Central memory CD8-positive, alpha-beta T cell (primary cell): Measurements from ENCODE around the gene OTOR.

Source experiments
- ATAC-seq: fragments of 150-1000 bp; cut with Tn5 transposase; replicated peaks from 2 replicates; pipeline ENCODE4 v1.10.0; 2022; ENCODE audit warnings: mild to moderate bottlenecking, moderate FRiP score, moderate number of reproducible peaks; ENCODE audit not compliant: poor library complexity, severe bottlenecking; ENCODE audit errors: extremely low read depth
- DNase-seq, 2 donors: peaks; one replicate each; pipeline ENCODE4 v3.0.0; 2021; ENCODE audit warnings: low spot score in 2 of 2
- H3K27ac Mint-ChIP-seq: one replicate; pipeline ENCODE4 v1.8.0; 2022; ENCODE audit warnings: low read depth, mild to moderate bottlenecking, moderate library complexity, mixed read lengths
- H3K27me3 Mint-ChIP-seq: one replicate; pipeline ENCODE4 v1.8.0; 2022; ENCODE audit warnings: mixed read lengths
- H3K36me3 Mint-ChIP-seq: one replicate; pipeline ENCODE4 v1.8.0; 2022; ENCODE audit warnings: mild to moderate bottlenecking, moderate library complexity, mixed read lengths; ENCODE audit not compliant: insufficient read depth
- H3K4me1 Mint-ChIP-seq: one replicate; pipeline ENCODE4 v1.8.0; 2022; ENCODE audit warnings: mixed read lengths
- H3K4me3 Mint-ChIP-seq: one replicate; pipeline ENCODE4 v1.8.0; 2022; ENCODE audit warnings: mild to moderate bottlenecking, moderate library complexity, mixed read lengths
- H3K9me3 Mint-ChIP-seq: one replicate; pipeline ENCODE4 v1.8.0; 2022; ENCODE audit warnings: mixed read lengths

OTOR gene, protein sequence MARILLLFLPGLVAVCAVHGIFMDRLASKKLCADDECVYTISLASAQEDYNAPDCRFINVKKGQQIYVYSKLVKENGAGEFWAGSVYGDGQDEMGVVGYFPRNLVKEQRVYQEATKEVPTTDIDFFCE

DNA sequence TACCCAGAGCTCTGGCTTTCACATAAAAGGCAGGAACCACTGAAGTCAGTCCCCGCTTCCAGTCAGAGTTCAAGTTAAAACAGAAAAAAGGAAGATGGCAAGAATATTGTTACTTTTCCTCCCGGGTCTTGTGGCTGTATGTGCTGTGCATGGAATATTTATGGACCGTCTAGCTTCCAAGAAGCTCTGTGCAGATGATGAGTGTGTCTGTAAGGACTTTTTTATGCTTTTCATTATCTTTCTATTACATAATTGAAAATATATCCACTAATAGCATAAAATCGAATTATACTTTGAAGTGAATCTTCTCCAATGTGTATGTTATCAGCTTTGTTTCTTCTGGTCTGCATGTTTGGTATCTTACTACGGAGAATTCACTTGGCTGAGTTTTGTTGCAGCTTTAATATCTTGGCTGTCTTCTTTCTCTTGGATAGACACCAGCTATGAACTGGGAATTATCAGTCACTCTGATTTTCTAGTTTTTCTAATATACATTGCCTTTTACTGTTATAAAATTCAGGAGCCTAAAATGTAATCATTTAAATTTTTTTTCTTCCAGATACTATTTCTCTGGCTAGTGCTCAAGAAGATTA lies at the start of gene OTOR:
Gene OTOR, plus strand, starts transcription at position 51 of the 593 bp plus-strand sequence. Its CDS starts 44 bp downstream, at position 95.
- H3K4me3 Mint-ChIP-seq = no peak within 1 kb of the TSS
- peaks cover 10% of the 10 kb centered on the region for H3K27me3 Mint-ChIP-seq
- no peak within 1 kb of the TSS for H3K27ac Mint-ChIP-seq
- no peaks in the 10 kb centered on the region for H3K36me3 Mint-ChIP-seq
- DNase-seq (no peak), ATAC-seq (no peak)
- peaks cover 4% of the 10 kb centered on the region for H3K4me1 Mint-ChIP-seq
- H3K9me3 Mint-ChIP-seq = no peaks in the 10 kb centered on the region

GRCh38 chr20:16699293-16699692 lies 48.9 kb upstream of the OTOR start:
- Mint-ChIP-seq H3K4me1 (no peaks in the 10 kb centered on the region), H3K27me3 (peaks cover 18% of the 10 kb centered on the region), H3K9me3 (no peaks in the 10 kb centered on the region), H3K4me3 (no peak overlapping the region), H3K27ac (no peak overlapping the region), H3K36me3 (peaks cover 1% of the 10 kb centered on the region)
- DNase-seq (no peak), ATAC-seq (no peak)

DNA sequence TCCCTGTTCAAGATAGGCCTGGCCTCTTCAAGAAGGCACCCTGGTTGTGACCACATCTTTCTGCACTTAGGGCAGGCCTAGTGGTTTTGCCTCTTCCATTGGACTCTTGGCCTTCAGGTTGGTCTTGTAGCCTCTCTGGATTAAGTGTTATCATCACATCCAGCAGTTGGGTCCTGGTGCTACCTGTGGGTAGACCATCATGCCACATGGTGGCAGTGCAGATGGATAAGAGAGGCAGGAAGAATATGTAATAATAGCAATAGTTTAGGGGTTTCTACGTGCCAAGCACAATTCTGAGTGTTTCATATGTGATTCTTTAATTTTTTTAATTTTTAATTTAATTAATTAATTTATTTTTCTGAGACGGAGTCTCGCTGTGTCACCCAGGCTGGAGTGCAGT lies 46.9 kb upstream of the OTOR start:
- peak in 1 of 2 donors; percentile 12 for DNase-seq

GRCh38 chr20:16703570-16703969 lies 44.6 kb upstream of the OTOR start:
- no peak for ATAC-seq
- Mint-ChIP-seq H3K4me3 (no peak overlapping the region), H3K9me3 (peaks cover 6% of the 10 kb centered on the region), H3K36me3 (peaks cover 1% of the 10 kb centered on the region), H3K4me1 (peaks cover 10% of the 10 kb centered on the region), H3K27ac (no peak overlapping the region), H3K27me3 (peaks cover 13% of the 10 kb centered on the region)
- no peak for DNase-seq

More for the DNA sequence above, 46.9 kb upstream of the OTOR start:
- no peaks in the 10 kb centered on the region for H3K4me1 Mint-ChIP-seq
- peaks cover 1% of the 10 kb centered on the region for H3K36me3 Mint-ChIP-seq
- no peak for ATAC-seq
- no peak overlapping the region for H3K4me3 Mint-ChIP-seq
- no peak overlapping the region for H3K27ac Mint-ChIP-seq
- H3K9me3 Mint-ChIP-seq = peaks cover 6% of the 10 kb centered on the region
- H3K27me3 Mint-ChIP-seq = peaks cover 23% of the 10 kb centered on the region

- ATAC-seq (no peak), DNase-seq (no peak)
- no peak overlapping the region for H3K4me3 Mint-ChIP-seq
- peaks cover 20% of the 10 kb centered on the region for H3K27me3 Mint-ChIP-seq
- no peak overlapping the region for H3K27ac Mint-ChIP-seq
- no peaks in the 10 kb centered on the region for H3K36me3 Mint-ChIP-seq
- H3K4me1 Mint-ChIP-seq = peaks cover 25% of the 10 kb centered on the region
- H3K9me3 Mint-ChIP-seq = peaks cover 6% of the 10 kb centered on the region
Observed at GRCh38 chr20:16707674-16708073, 40.5 kb upstream of the OTOR start.

DNA sequence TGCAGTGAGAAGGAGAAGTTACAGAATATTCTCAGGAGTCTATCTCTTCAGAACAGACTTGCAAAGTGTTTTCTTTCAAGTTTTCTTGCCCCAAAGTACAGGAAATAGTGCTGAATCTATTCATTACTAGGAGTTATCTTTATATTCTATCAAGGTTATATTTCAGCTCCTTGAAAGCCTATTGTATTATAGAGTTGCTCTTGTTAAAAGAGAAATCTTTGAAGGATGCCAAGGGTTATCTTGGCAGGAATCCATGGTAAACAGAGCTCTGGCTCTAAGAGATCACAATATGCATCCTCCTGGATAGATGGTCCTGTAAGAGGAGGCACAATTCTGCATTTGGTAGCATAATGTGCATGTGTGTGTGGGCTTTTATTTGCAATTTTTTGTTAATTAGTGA lies 39.6 kb upstream of the OTOR start:
- H3K9me3 Mint-ChIP-seq = peaks cover 6% of the 10 kb centered on the region
- peak overlapping the region; percentile 25 for H3K4me3 Mint-ChIP-seq

DNA sequence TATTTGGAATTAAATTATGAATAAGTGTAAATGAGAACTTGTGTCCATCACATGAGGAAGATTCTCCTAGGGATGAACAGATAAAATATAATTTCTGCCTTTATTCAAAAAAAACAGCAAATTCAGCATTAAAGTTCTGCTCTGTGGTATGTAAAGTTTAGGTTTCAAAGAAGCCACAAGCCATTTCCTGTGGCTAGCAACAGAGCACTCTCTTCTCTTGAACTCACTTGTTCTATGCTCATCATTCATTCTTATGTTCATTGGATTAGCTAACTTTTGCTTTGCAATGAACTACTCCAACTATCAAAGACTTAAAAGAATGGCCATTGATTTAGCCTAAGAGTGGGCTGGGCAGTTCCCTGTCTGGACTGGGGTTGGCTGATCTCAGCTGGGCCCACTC lies 39.1 kb upstream of the OTOR start:
- H3K9me3 Mint-ChIP-seq = peaks cover 6% of the 10 kb centered on the region
- H3K36me3 Mint-ChIP-seq = no peaks in the 10 kb centered on the region
- ATAC-seq (peak; percentile 84), DNase-seq (no peak)
- peaks cover 24% of the 10 kb centered on the region for H3K27me3 Mint-ChIP-seq
- H3K4me3 Mint-ChIP-seq = peak overlapping the region; percentile 25
- peaks cover 25% of the 10 kb centered on the region for H3K4me1 Mint-ChIP-seq
- H3K27ac Mint-ChIP-seq = no peak overlapping the region

More for the DNA sequence above, 39.6 kb upstream of the OTOR start:
- H3K4me1 Mint-ChIP-seq = peaks cover 25% of the 10 kb centered on the region
- peak overlapping the region; percentile 15 for H3K27ac Mint-ChIP-seq
- ATAC-seq (no peak), DNase-seq (no peak)
- peaks cover 21% of the 10 kb centered on the region for H3K27me3 Mint-ChIP-seq
- H3K36me3 Mint-ChIP-seq = no peaks in the 10 kb centered on the region

DNA sequence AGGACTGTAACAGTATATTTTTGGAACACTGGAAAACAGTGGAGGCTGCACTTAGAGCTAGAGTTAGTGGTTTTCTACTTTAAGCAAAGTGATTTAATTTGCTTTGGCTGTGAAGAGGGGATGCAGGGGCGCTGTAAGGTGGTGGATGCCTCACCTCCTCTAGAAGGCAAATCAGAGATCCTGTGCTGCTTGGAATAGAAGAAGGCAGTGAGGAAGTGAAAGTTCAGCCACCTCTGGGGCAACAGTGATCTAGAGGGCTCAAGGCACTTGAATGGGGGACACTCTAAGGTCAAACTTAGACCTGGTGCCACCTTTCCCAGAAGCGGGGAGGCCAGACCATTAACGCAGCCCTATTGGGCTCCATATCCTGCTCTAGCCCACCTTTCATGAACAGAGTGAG lies 37.4 kb upstream of the OTOR start:
- Mint-ChIP-seq H3K27ac (no peak overlapping the region), H3K9me3 (no peaks in the 10 kb centered on the region), H3K4me3 (no peak overlapping the region), H3K27me3 (peaks cover 31% of the 10 kb centered on the region), H3K4me1 (peaks cover 25% of the 10 kb centered on the region), H3K36me3 (no peaks in the 10 kb centered on the region)
- DNase-seq = no peak
- ATAC-seq = no peak

DNA sequence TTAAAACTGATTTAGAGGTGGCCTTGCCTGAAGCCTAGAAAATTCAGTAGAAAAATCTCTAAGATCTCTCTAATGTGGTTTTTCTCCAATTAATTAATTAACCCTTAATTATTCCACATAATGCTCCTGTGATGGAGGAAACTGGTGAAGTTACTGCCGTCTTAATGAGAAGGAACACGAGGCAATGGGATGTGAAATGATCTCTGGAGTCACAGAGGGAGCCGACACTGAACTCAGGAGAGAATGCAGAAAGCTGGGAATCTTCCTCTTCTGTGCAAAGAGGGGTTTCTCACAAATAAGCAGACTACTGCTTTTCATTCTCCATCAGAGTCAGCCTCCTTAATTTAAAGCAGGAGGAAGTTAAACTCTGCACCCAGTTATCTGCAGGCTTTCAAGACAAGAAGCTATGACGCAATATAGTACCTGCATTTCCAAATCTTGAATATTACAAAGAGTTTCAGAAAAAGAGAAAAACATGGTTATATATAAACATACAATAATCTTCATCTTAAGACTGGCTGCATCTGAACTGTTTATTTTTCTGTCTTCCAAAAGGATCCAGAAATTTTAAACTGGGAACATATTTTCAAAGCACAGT lies 36.4 kb upstream of the OTOR start:
- H3K36me3 Mint-ChIP-seq = no peaks in the 10 kb centered on the region
- H3K4me3 Mint-ChIP-seq = no peak overlapping the region
- H3K4me1 Mint-ChIP-seq = peaks cover 25% of the 10 kb centered on the region

DNA sequence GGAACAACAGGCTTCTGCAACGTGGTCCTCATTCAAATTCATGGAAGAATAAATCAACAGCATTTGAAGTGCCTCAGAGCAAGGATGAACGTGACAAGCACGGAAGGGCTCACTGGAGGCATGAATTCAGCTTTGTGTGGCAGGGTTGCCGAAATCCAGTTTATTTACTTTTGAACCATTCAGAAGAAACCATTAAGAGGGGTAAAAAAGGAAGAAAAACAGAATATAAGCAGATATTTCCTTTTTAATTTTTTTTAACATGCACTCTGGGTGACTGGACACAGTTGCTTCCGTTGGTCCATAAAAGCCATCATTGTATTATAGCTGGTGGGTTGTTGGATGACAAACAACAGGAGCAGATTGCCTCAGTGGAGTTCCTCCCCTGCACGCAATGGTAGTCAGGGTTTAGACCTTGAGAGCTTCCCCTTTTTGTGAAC lies 35.6 kb upstream of the OTOR start:
- H3K27ac Mint-ChIP-seq = no peak overlapping the region
- peaks cover 41% of the 10 kb centered on the region for H3K27me3 Mint-ChIP-seq
- DNase-seq = no peak

More for the DNA sequence above, 36.4 kb upstream of the OTOR start:
- no peak for DNase-seq
- no peaks in the 10 kb centered on the region for H3K9me3 Mint-ChIP-seq
- H3K27ac Mint-ChIP-seq = no peak overlapping the region
- H3K27me3 Mint-ChIP-seq = peaks cover 38% of the 10 kb centered on the region
- no peak for ATAC-seq

DNA sequence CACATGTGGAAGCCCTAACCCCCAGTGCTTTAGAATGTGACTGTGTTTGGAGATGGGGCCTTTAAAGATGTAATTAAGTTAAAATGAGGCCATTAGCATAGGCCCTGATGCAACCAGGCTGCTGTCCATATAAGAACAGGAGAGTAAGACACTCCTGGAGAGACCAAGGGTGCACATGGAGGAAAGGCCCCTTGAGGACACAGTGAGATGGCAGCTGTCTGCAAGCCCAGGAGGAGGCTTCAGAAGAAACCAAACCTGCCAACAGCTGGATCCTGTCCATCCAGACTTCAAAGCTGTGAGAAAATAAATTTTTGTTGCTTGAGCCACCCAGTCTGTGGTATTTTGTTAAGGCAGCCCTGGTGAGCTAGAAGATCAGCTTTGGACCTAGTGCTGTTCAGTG lies 35.1 kb upstream of the OTOR start:
- peaks cover 20% of the 10 kb centered on the region for H3K4me1 Mint-ChIP-seq

More for the DNA sequence above, 35.6 kb upstream of the OTOR start:
- Mint-ChIP-seq H3K4me1 (peaks cover 25% of the 10 kb centered on the region), H3K4me3 (no peak overlapping the region), H3K9me3 (no peaks in the 10 kb centered on the region), H3K36me3 (no peaks in the 10 kb centered on the region)
- ATAC-seq = no peak

GRCh38 chr20:16714242-16714641 lies 33.9 kb upstream of the OTOR start:
- H3K27ac Mint-ChIP-seq = no peak overlapping the region
- ATAC-seq (no peak), DNase-seq (no peak)
- peaks cover 11% of the 10 kb centered on the region for H3K4me1 Mint-ChIP-seq
- peaks cover 54% of the 10 kb centered on the region for H3K27me3 Mint-ChIP-seq
- H3K4me3 Mint-ChIP-seq = no peak overlapping the region
- no peaks in the 10 kb centered on the region for H3K36me3 Mint-ChIP-seq
- no peaks in the 10 kb centered on the region for H3K9me3 Mint-ChIP-seq

More for the DNA sequence above, 35.1 kb upstream of the OTOR start:
- ATAC-seq = no peak
- Mint-ChIP-seq H3K4me3 (no peak overlapping the region), H3K27ac (no peak overlapping the region), H3K36me3 (no peaks in the 10 kb centered on the region), H3K27me3 (peaks cover 43% of the 10 kb centered on the region), H3K9me3 (no peaks in the 10 kb centered on the region)
- DNase-seq = no peak

- Mint-ChIP-seq H3K4me1 (peaks cover 8% of the 10 kb centered on the region), H3K9me3 (no peaks in the 10 kb centered on the region), H3K27ac (no peak overlapping the region), H3K27me3 (peaks cover 57% of the 10 kb centered on the region), H3K36me3 (no peaks in the 10 kb centered on the region), H3K4me3 (no peak overlapping the region)
- ATAC-seq = no peak
- DNase-seq = no peak
Observed at GRCh38 chr20:16714751-16715150, 33.4 kb upstream of the OTOR start.
